CD4-positive, alpha-beta T cell treated with Interleukin-10 for 1 hour (primary cell): ENCODE measurements around the gene SYNE3.

Experiments
- DNase-seq: peaks from one replicate; pipeline ENCODE4 v3.0.0-alpha.2; 2020

SYNE3 gene

DNA sequence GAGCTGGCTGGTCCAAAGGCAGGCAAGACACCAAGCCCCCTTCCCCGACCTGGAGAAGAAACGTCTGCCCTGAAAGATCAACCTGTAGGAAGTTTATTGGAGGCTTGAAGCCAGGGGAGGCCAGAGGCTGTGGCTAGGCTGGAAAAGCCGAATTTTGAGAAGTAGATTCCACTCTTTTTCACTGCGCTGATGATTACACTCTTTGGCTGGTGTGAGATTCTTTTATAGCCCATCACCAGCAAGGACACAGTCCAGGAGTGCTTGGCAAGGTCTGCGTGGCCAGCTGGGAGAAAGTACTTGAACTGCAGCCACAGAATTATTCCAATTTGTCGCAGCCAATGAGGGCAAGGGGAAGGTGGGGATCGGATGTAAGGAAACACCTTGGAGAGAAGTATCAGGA, 45.0 kb downstream of the SYNE3 start:
- no peak for DNase-seq

DNA sequence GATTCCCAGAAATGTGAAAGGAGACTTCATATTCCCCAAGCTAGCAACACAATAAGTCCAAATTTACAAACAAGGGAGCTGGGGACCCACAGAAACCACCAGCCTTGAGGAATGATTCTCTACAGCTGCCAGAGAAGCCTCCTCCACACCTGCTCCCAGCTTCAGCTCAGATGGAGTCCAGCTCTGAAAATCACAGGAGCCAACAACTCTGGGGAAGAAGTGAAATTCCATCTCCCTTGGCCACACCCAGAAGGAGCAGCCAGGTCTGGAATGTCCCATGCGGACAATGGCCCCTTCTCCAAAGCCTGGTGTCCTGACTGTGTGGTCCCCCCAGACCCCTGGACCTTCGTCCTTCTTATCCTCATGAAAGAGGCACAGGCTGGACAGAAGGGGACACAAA, 45.4 kb downstream of the SYNE3 start:
- DNase-seq: no peak

DNA sequence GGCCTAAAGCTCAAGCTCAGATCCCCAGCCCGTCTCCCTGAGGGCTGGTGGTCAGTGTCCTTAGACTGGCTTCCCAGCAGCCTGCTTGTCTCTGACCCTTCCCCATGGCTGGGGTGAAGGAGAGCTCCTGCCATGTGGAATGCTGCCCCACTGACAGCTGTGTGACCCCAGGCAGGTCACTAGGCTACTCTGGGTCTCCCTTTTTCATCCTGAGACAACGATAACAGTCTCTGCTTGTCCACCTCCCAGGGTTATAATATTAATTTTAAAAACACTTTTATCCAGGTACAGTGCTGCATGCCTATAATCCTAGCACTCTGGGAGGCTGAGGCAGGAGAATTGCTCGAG, 47.3 kb downstream of the SYNE3 start:
- DNase-seq: no peak

DNA sequence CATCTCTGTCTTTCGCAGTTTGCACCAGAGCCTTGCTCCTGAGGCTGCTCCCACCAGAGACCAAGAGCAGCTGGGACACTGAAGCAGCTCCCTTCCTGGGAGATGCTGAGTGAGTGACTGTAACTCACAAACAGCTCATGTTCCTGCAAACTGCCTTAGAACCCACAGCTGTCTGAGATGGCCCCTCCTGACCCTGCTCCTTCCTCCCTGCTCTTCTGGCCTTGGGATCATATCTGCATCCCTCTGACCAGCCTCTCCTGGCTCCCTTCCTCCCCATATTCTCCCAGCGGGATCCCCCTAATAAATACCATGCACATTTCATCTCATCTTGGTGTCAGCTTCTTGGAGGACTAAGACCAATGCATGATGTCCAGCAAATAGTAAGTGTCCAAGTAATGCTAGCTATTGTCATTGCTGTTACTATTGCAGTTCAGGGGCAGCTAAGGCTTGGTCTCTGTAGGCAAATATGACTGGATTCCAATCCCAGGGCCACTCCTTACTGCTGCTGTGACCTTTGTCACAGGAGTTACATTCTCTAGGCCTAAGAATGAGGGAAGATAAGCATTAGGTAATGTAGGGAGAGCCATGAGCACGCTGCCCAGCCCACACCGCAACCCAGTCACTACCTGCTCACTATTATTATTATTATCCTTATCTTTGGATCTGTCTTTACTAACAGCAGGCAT, 47.9 kb downstream of the SYNE3 start:
- no peak for DNase-seq

DNA sequence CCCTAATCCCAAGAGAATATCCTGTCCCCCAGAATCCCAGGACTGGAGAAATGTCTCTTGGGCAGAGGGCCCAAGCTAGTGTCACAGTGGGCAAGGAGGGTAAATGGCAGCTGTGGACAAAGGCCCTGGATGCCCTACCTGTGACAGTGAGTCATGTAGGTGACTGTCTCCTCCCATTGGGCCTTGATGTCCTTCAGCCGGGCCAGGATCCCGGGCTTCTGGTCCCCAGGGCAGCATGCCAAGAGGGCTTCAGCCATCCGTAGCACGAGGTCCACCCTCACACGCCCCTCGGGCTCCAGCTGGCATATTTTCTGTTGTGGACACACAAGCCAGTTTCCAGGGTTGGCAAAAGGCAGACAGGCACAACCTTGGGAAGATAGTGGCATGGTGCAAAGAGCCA, 48.8 kb downstream of the SYNE3 start:
- DNase-seq: no peak

DNA sequence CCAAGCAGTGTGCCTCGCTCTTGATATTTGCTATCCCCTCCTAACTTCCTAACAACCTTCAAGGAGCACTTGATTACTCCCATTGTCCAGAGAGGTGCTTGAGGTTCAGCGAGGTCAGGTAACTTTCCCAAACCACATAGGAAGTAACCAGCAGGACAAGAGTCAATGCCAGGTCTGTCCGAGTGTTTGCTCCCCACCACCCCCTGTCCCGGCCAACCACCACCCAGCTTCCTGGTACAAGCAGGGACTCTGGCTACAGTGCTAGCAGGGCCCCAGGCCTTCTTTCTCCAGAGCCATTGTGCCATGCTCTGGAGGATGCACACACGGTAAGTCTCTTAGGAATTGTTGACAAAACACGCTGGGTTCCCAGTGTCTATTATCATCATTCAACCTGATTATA, 49.2 kb downstream of the SYNE3 start:
- no peak for DNase-seq
